ENCODE results near the gene ERI3. TPM values are rescaled to one million over a fixed set of nuclear protein-coding genes. Genes with fewer than 3 reads are reported as not detected.

ERI3 gene
- total and polyA plus RNA-seq, 2 of the 13 experiments (the other 11 are each of a cell fraction or from before 2014, with no cell fraction given) = 35.6 to 35.9 TPM

DNA sequence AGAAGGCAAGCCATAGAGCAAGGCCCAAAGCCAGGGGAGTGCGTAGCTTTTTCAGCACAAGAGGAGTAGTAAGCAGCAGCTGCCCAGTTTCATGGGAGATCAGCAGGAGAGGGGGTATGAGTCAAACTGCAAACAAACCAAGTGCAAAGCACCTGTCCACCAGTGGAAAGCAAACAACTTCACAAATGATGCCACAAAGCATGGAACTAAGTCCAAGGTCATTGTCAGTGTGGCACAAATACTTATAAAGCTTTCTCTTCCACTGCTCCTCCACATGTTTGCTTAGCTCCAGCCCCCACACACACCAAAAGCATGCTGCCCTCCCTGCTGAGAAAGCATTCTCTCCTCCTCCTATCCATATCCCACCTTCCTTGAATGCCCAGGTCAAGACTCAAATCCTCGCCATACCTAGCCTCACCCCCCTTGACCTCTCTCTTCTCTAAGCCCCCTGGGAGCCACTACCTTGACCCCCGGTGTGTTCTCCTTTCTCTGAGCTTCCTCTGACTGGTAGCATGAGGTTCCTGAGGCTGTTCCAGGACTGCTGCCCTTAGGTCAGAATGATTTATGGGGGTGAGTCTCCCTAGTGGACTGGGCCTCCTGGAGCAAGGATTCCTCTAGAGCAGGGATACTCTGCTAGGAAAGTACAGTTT is 71.4 kb downstream of the ERI3 start (continued):
- TF ChIP-seq, protein P1, sequence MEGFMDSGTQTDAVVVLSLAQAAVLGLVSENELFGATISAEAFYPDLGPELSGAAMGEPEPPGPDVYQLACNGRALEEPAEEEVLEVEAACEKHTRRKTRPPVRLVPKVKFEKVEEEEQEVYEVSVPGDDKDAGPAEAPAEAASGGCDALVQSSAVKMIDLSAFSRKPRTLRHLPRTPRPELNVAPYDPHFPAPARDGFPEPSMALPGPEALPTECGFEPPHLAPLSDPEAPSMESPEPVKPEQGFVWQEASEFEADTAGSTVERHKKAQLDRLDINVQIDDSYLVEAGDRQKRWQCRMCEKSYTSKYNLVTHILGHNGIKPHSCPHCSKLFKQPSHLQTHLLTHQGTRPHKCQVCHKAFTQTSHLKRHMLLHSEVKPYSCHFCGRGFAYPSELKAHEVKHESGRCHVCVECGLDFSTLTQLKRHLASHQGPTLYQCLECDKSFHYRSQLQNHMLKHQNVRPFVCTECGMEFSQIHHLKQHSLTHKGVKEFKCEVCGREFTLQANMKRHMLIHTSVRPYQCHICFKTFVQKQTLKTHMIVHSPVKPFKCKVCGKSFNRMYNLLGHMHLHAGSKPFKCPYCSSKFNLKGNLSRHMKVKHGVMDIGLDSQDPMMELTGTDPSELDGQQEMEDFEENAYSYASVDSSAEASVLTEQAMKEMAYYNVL (CRISPR knock-in tag; IDR thresholded peaks at IDR 0.05; ENCODE audit: borderline replicate concordance) = peak; percentile 85; the same call in 1 of the 2 replicates
- TF ChIP-seq ZNF232 (CRISPR knock-in tag; IDR thresholded peaks at IDR 0.05; ENCODE audit: borderline replicate concordance) (peak; percentile 70; the same call in 1 of the 2 replicates), RBFOX2 (IDR thresholded peaks at IDR 0.05; ENCODE audit: low read depth, low read length) (peak; percentile 55), DMAP1 (CRISPR knock-in tag; IDR thresholded peaks at IDR 0.05) (peak; percentile 81; the same call in 1 of the 2 replicates), SOX6 (IDR thresholded peaks at IDR 0.05) (no peak), SOX6 (CRISPR knock-in tag; IDR thresholded peaks at IDR 0.05) (peak; percentile 99), ZNF619 (CRISPR knock-in tag; IDR thresholded peaks at IDR 0.05) (no peak), U2AF2 (IDR thresholded peaks at IDR 0.05; ENCODE audit: low read depth, low read length) (no peak), ZNF589 (CRISPR knock-in tag; conservative IDR thresholded peaks at IDR 0.05) (no peak; the same call in 1 of the 2 replicates)
- TF ChIP-seq, protein P2, sequence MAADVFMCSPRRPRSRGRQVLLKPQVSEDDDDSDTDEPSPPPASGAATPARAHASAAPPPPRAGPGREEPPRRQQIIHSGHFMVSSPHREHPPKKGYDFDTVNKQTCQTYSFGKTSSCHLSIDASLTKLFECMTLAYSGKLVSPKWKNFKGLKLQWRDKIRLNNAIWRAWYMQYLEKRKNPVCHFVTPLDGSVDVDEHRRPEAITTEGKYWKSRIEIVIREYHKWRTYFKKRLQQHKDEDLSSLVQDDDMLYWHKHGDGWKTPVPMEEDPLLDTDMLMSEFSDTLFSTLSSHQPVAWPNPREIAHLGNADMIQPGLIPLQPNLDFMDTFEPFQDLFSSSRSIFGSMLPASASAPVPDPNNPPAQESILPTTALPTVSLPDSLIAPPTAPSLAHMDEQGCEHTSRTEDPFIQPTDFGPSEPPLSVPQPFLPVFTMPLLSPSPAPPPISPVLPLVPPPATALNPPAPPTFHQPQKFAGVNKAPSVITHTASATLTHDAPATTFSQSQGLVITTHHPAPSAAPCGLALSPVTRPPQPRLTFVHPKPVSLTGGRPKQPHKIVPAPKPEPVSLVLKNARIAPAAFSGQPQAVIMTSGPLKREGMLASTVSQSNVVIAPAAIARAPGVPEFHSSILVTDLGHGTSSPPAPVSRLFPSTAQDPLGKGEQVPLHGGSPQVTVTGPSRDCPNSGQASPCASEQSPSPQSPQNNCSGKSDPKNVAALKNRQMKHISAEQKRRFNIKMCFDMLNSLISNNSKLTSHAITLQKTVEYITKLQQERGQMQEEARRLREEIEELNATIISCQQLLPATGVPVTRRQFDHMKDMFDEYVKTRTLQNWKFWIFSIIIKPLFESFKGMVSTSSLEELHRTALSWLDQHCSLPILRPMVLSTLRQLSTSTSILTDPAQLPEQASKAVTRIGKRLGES (CRISPR knock-in tag; IDR thresholded peaks at IDR 0.05; ENCODE audit: borderline replicate concordance) = no peak
- TF ChIP-seq, protein P3, sequence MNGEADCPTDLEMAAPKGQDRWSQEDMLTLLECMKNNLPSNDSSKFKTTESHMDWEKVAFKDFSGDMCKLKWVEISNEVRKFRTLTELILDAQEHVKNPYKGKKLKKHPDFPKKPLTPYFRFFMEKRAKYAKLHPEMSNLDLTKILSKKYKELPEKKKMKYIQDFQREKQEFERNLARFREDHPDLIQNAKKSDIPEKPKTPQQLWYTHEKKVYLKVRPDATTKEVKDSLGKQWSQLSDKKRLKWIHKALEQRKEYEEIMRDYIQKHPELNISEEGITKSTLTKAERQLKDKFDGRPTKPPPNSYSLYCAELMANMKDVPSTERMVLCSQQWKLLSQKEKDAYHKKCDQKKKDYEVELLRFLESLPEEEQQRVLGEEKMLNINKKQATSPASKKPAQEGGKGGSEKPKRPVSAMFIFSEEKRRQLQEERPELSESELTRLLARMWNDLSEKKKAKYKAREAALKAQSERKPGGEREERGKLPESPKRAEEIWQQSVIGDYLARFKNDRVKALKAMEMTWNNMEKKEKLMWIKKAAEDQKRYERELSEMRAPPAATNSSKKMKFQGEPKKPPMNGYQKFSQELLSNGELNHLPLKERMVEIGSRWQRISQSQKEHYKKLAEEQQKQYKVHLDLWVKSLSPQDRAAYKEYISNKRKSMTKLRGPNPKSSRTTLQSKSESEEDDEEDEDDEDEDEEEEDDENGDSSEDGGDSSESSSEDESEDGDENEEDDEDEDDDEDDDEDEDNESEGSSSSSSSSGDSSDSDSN (CRISPR knock-in tag; IDR thresholded peaks at IDR 0.05) = no peak
- TF ChIP-seq, protein P4, sequence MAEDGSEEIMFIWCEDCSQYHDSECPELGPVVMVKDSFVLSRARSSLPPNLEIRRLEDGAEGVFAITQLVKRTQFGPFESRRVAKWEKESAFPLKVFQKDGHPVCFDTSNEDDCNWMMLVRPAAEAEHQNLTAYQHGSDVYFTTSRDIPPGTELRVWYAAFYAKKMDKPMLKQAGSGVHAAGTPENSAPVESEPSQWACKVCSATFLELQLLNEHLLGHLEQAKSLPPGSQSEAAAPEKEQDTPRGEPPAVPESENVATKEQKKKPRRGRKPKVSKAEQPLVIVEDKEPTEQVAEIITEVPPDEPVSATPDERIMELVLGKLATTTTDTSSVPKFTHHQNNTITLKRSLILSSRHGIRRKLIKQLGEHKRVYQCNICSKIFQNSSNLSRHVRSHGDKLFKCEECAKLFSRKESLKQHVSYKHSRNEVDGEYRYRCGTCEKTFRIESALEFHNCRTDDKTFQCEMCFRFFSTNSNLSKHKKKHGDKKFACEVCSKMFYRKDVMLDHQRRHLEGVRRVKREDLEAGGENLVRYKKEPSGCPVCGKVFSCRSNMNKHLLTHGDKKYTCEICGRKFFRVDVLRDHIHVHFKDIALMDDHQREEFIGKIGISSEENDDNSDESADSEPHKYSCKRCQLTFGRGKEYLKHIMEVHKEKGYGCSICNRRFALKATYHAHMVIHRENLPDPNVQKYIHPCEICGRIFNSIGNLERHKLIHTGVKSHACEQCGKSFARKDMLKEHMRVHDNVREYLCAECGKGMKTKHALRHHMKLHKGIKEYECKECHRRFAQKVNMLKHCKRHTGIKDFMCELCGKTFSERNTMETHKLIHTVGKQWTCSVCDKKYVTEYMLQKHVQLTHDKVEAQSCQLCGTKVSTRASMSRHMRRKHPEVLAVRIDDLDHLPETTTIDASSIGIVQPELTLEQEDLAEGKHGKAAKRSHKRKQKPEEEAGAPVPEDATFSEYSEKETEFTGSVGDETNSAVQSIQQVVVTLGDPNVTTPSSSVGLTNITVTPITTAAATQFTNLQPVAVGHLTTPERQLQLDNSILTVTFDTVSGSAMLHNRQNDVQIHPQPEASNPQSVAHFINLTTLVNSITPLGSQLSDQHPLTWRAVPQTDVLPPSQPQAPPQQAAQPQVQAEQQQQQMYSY (CRISPR knock-in tag; IDR thresholded peaks at IDR 0.05) = no peak
- TF ChIP-seq, protein P5, sequence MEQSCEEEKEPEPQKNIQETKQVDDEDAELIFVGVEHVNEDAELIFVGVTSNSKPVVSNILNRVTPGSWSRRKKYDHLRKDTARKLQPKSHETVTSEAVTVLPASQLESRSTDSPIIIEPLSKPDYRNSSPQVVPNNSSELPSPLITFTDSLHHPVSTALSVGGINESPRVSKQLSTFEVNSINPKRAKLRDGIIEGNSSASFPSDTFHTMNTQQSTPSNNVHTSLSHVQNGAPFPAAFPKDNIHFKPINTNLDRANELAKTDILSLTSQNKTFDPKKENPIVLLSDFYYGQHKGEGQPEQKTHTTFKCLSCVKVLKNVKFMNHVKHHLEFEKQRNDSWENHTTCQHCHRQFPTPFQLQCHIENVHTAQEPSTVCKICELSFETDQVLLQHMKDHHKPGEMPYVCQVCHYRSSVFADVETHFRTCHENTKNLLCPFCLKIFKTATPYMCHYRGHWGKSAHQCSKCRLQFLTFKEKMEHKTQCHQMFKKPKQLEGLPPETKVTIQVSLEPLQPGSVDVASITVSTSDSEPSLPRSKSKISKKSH (CRISPR knock-in tag; IDR thresholded peaks at IDR 0.05; ENCODE audit: borderline replicate concordance) = no peak
- TF ChIP-seq, protein P6, sequence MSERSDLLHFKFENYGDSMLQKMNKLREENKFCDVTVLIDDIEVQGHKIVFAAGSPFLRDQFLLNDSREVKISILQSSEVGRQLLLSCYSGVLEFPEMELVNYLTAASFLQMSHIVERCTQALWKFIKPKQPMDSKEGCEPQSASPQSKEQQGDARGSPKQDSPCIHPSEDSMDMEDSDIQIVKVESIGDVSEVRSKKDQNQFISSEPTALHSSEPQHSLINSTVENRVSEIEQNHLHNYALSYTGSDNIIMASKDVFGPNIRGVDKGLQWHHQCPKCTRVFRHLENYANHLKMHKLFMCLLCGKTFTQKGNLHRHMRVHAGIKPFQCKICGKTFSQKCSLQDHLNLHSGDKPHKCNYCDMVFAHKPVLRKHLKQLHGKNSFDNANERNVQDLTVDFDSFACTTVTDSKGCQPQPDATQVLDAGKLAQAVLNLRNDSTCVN (CRISPR knock-in tag; IDR thresholded peaks at IDR 0.05; ENCODE audit: borderline replicate concordance) = peak; percentile 55; the same call in 1 of the 2 replicates
